HL-60 (cell line): ENCODE measurements around the gene LEMD2.

Experiments
- DNase-seq, 2 experiments: peaks; one replicate each; pipeline ENCODE4 v3.0.0-alpha.2; 2010 to 2020; ENCODE audit warnings: low read depth in 1 of 2, low spot score in 1 of 2
- H3K27ac ChIP-seq: fragments of 250-450 bp; sonication (Bioruptor Pico); replicated peaks from 2 replicates; pipeline ENCODE4 v1.5.1; 2020; ENCODE audit warnings: mild to moderate bottlenecking, moderate library complexity
- H3K27me3 ChIP-seq: fragments of 250-450 bp; sonication (Bioruptor Pico); 2 replicates; pipeline ENCODE4 v1.5.1; 2021; ENCODE audit warnings: mild to moderate bottlenecking, moderate library complexity; ENCODE audit not compliant: insufficient read depth, poor library complexity, severe bottlenecking
- H3K4me3 ChIP-seq: replicated peaks from 2 replicates; pipeline ENCODE4 v1.5.1; 2011; ENCODE audit warnings: mild to moderate bottlenecking, control low read depth, low read length; ENCODE audit not compliant: insufficient read depth
- CTCF ChIP-seq: IDR thresholded peaks from one replicate; pipeline ENCODE4 v1.5.1; 2011; ENCODE audit warnings: low read length, control low read depth, inconsistent platforms; ENCODE audit not compliant: insufficient read depth
- GABPA ChIP-seq: IDR thresholded peaks from 2 replicates; pipeline ENCODE4 v1.6.1; 2012; ENCODE audit warnings: low read depth
- POLR2AphosphoS5 ChIP-seq: IDR thresholded peaks from 2 replicates; pipeline ENCODE4 v1.6.1; 2012; ENCODE audit warnings: low read depth
- REST ChIP-seq: IDR thresholded peaks from 2 replicates; pipeline ENCODE4 v1.6.1; 2012; ENCODE audit warnings: low read depth; ENCODE audit not compliant: insufficient replicate concordance
- SPI1 ChIP-seq: IDR thresholded peaks from 2 replicates; pipeline ENCODE4 v1.6.1; 2012; ENCODE audit warnings: low read depth, mild to moderate bottlenecking, borderline replicate concordance

LEMD2 gene

GRCh38 chr6:33751771-33752645 lies 36.9 kb downstream of the LEMD2 start:
- TF ChIP-seq GABPA (no peak), SPI1 (no peak), CTCF (no peak), POLR2AphosphoS5 (no peak), REST (no peak)
- no peak for DNase-seq
- Histone ChIP-seq H3K27me3 (peaks cover 9% of the 10 kb centered on the region), H3K4me3 (no peak overlapping the region), H3K27ac (no peak overlapping the region)

GRCh38 chr6:33750244-33750991 lies 38.5 kb downstream of the LEMD2 start:
- H3K27me3 ChIP-seq, result peaks cover 4% of the 10 kb centered on the region
- H3K27ac ChIP-seq, result no peak overlapping the region
- H3K4me3 ChIP-seq, result no peak overlapping the region
- no peak for DNase-seq
- TF ChIP-seq GABPA, result no peak
- TF ChIP-seq SPI1, result no peak
- TF ChIP-seq POLR2AphosphoS5, result no peak
- TF ChIP-seq REST, result no peak
- TF ChIP-seq CTCF, result no peak

GRCh38 chr6:33749401-33749800 lies 39.5 kb downstream of the LEMD2 start:
- Histone ChIP-seq H3K27me3 (peaks cover 4% of the 10 kb centered on the region), H3K4me3 (no peak overlapping the region), H3K27ac (no peak overlapping the region)
- TF ChIP-seq REST (no peak), SPI1 (no peak)
- DNase-seq, result no peak
